ENCODE measurements around the gene GRID1.

GRID1 gene

GRCh38 chr10:85614981-85615380 lies 751.6 kb downstream of the GRID1 start:
- H3K4me1 Mint-ChIP-seq (ENCODE audit: low read depth) = peaks cover 26% of the 10 kb centered on the region
- H3K27ac Mint-ChIP-seq = no peak overlapping the region
- no peaks in the 10 kb centered on the region for H3K36me3 Mint-ChIP-seq (ENCODE audit: low read depth)
- peaks cover 29% of the 10 kb centered on the region for H3K27me3 Mint-ChIP-seq (ENCODE audit: low read depth)
- H3K9me3 Mint-ChIP-seq = no peaks in the 10 kb centered on the region
- H3K4me3 Mint-ChIP-seq = no peak overlapping the region

GRCh38 chr10:85614566-85614965 lies 752.0 kb downstream of the GRID1 start:
- peaks cover 33% of the 10 kb centered on the region for H3K27me3 Mint-ChIP-seq (ENCODE audit: low read depth)
- H3K9me3 Mint-ChIP-seq = no peaks in the 10 kb centered on the region
- H3K36me3 Mint-ChIP-seq (ENCODE audit: low read depth) = no peaks in the 10 kb centered on the region
- peaks cover 26% of the 10 kb centered on the region for H3K4me1 Mint-ChIP-seq (ENCODE audit: low read depth)
- H3K4me3 Mint-ChIP-seq = no peak overlapping the region
- peak overlapping the region; percentile 7 for H3K27ac Mint-ChIP-seq

GRCh38 chr10:85613391-85613790 lies 753.2 kb downstream of the GRID1 start:
- H3K4me1 Mint-ChIP-seq (ENCODE audit: low read depth) = peaks cover 26% of the 10 kb centered on the region
- no peaks in the 10 kb centered on the region for H3K36me3 Mint-ChIP-seq (ENCODE audit: low read depth)
- peaks cover 38% of the 10 kb centered on the region for H3K27me3 Mint-ChIP-seq (ENCODE audit: low read depth)
- no peaks in the 10 kb centered on the region for H3K9me3 Mint-ChIP-seq
- no peak overlapping the region for H3K27ac Mint-ChIP-seq
- H3K4me3 Mint-ChIP-seq = no peak overlapping the region

- Mint-ChIP-seq H3K27ac (peak overlapping the region; percentile 60), H3K9me3 (no peaks in the 10 kb centered on the region), H3K4me3 (peak overlapping the region; percentile 52)
Observed at GRCh38 chr10:85612833-85613232, 753.8 kb downstream of the GRID1 start.

GRCh38 chr10:85612378-85612775 lies 754.2 kb downstream of the GRID1 start:
- H3K4me3 Mint-ChIP-seq = peak overlapping the region; percentile 52

More at GRCh38 chr10:85612833-85613232, 753.8 kb downstream of the GRID1 start:
- Mint-ChIP-seq H3K36me3 (ENCODE audit: low read depth) (no peaks in the 10 kb centered on the region), H3K4me1 (ENCODE audit: low read depth) (peaks cover 26% of the 10 kb centered on the region), H3K27me3 (ENCODE audit: low read depth) (peaks cover 44% of the 10 kb centered on the region)

GRCh38 chr10:85611746-85612377 lies 754.7 kb downstream of the GRID1 start:
- Mint-ChIP-seq H3K9me3 (no peaks in the 10 kb centered on the region), H3K4me1 (ENCODE audit: low read depth) (peaks cover 26% of the 10 kb centered on the region), H3K27ac (peak overlapping the region; percentile 60), H3K36me3 (ENCODE audit: low read depth) (no peaks in the 10 kb centered on the region), H3K27me3 (ENCODE audit: low read depth) (peaks cover 52% of the 10 kb centered on the region), H3K4me3 (peak overlapping the region; percentile 52)

More at GRCh38 chr10:85612378-85612775, 754.2 kb downstream of the GRID1 start:
- Mint-ChIP-seq H3K27ac (peak overlapping the region; percentile 60), H3K9me3 (no peaks in the 10 kb centered on the region), H3K4me1 (ENCODE audit: low read depth) (peaks cover 26% of the 10 kb centered on the region), H3K27me3 (ENCODE audit: low read depth) (peaks cover 47% of the 10 kb centered on the region), H3K36me3 (ENCODE audit: low read depth) (no peaks in the 10 kb centered on the region)

GRCh38 chr10:85611093-85611740 lies 755.4 kb downstream of the GRID1 start:
- H3K9me3 Mint-ChIP-seq = no peaks in the 10 kb centered on the region
- H3K36me3 Mint-ChIP-seq (ENCODE audit: low read depth) = no peaks in the 10 kb centered on the region
- no peak overlapping the region for H3K27ac Mint-ChIP-seq
- no peak overlapping the region for H3K4me3 Mint-ChIP-seq
- peaks cover 26% of the 10 kb centered on the region for H3K4me1 Mint-ChIP-seq (ENCODE audit: low read depth)
- peaks cover 48% of the 10 kb centered on the region for H3K27me3 Mint-ChIP-seq (ENCODE audit: low read depth)

GRCh38 chr10:85610381-85611092 lies 756.1 kb downstream of the GRID1 start:
- H3K27ac Mint-ChIP-seq = no peak overlapping the region
- peaks cover 26% of the 10 kb centered on the region for H3K4me1 Mint-ChIP-seq (ENCODE audit: low read depth)
- no peaks in the 10 kb centered on the region for H3K9me3 Mint-ChIP-seq
- no peaks in the 10 kb centered on the region for H3K36me3 Mint-ChIP-seq (ENCODE audit: low read depth)
- peaks cover 50% of the 10 kb centered on the region for H3K27me3 Mint-ChIP-seq (ENCODE audit: low read depth)
- H3K4me3 Mint-ChIP-seq = no peak overlapping the region

- peaks cover 52% of the 10 kb centered on the region for H3K27me3 Mint-ChIP-seq (ENCODE audit: low read depth)
- no peaks in the 10 kb centered on the region for H3K9me3 Mint-ChIP-seq
- peaks cover 24% of the 10 kb centered on the region for H3K4me1 Mint-ChIP-seq (ENCODE audit: low read depth)
- no peak overlapping the region for H3K4me3 Mint-ChIP-seq
- H3K27ac Mint-ChIP-seq = no peak overlapping the region
- H3K36me3 Mint-ChIP-seq (ENCODE audit: low read depth) = no peaks in the 10 kb centered on the region
Observed at GRCh38 chr10:85609509-85609908, 757.1 kb downstream of the GRID1 start.

- no peak overlapping the region for H3K4me3 Mint-ChIP-seq
- H3K27ac Mint-ChIP-seq = no peak overlapping the region
- H3K27me3 Mint-ChIP-seq (ENCODE audit: low read depth) = peaks cover 47% of the 10 kb centered on the region
- H3K9me3 Mint-ChIP-seq = no peaks in the 10 kb centered on the region
- no peaks in the 10 kb centered on the region for H3K36me3 Mint-ChIP-seq (ENCODE audit: low read depth)
- H3K4me1 Mint-ChIP-seq (ENCODE audit: low read depth) = peaks cover 17% of the 10 kb centered on the region
Observed at GRCh38 chr10:85608706-85609105, 757.9 kb downstream of the GRID1 start.

- Mint-ChIP-seq H3K27me3 (ENCODE audit: low read depth) (peaks cover 43% of the 10 kb centered on the region), H3K4me1 (ENCODE audit: low read depth) (peaks cover 17% of the 10 kb centered on the region), H3K4me3 (no peak overlapping the region), H3K36me3 (ENCODE audit: low read depth) (no peaks in the 10 kb centered on the region), H3K27ac (no peak overlapping the region), H3K9me3 (no peaks in the 10 kb centered on the region)
Observed at GRCh38 chr10:85607043-85607695, 759.4 kb downstream of the GRID1 start.

- no peaks in the 10 kb centered on the region for H3K9me3 Mint-ChIP-seq
- H3K27ac Mint-ChIP-seq = no peak overlapping the region
- peaks cover 42% of the 10 kb centered on the region for H3K27me3 Mint-ChIP-seq (ENCODE audit: low read depth)
- no peaks in the 10 kb centered on the region for H3K36me3 Mint-ChIP-seq (ENCODE audit: low read depth)
- H3K4me1 Mint-ChIP-seq (ENCODE audit: low read depth) = peaks cover 13% of the 10 kb centered on the region
- H3K4me3 Mint-ChIP-seq = no peak overlapping the region
Observed at GRCh38 chr10:85606401-85606800, 760.2 kb downstream of the GRID1 start.

- no peak overlapping the region for H3K27ac Mint-ChIP-seq
- peaks cover 36% of the 10 kb centered on the region for H3K27me3 Mint-ChIP-seq (ENCODE audit: low read depth)
- H3K36me3 Mint-ChIP-seq (ENCODE audit: low read depth) = no peaks in the 10 kb centered on the region
- H3K4me3 Mint-ChIP-seq = no peak overlapping the region
- H3K4me1 Mint-ChIP-seq (ENCODE audit: low read depth) = peaks cover 13% of the 10 kb centered on the region
- no peaks in the 10 kb centered on the region for H3K9me3 Mint-ChIP-seq
Observed at GRCh38 chr10:85604884-85605283, 761.7 kb downstream of the GRID1 start.

- no peak overlapping the region for H3K27ac Mint-ChIP-seq
Observed at GRCh38 chr10:85604136-85604725, 762.4 kb downstream of the GRID1 start.

More at GRCh38 chr10:85604136-85604725, 762.4 kb downstream of the GRID1 start:
- H3K9me3 Mint-ChIP-seq = no peaks in the 10 kb centered on the region
- peaks cover 13% of the 10 kb centered on the region for H3K4me1 Mint-ChIP-seq (ENCODE audit: low read depth)
- no peak overlapping the region for H3K4me3 Mint-ChIP-seq
- peaks cover 32% of the 10 kb centered on the region for H3K27me3 Mint-ChIP-seq (ENCODE audit: low read depth)
- no peaks in the 10 kb centered on the region for H3K36me3 Mint-ChIP-seq (ENCODE audit: low read depth)
